ENCODE measurements around the gene MRPS23.

DNA sequence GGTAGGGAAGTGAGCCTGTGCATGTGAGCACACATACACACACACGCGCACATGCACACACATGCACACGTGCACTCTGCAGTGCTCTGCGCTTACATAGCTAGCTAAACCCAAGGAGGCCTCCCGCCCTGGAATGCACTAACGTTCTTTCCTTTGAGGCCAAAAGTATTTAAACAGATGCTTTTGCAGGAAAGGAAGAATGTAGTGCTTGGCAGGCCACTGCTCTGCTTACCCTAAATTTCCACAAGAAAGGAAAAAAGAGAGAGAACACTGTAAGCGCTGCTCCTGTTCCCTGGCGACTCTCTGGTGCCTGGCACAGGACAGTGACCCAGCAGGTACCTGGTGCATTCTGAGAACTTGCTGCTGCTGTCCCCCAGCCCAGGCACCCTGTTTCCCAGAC lies 31.3 kb upstream of the MRPS23 start:
- TF ChIP-seq POLR2AphosphoS5 (IDR thresholded peaks at IDR 0.05; ENCODE audit: low read depth, low read length) (no peak), SIN3A (IDR thresholded peaks at IDR 0.05; ENCODE audit: borderline replicate concordance, insufficient read depth, low read length) (no peak), TAF1 (IDR thresholded peaks at IDR 0.05; ENCODE audit: borderline replicate concordance, insufficient read depth, low read length) (no peak), FOXP2 (optimal IDR thresholded peaks at IDR 0.05; ENCODE audit: borderline replicate concordance, extremely low read depth, extremely low read length, insufficient read depth) (no peak)
- TF ChIP-seq, protein P1, sequence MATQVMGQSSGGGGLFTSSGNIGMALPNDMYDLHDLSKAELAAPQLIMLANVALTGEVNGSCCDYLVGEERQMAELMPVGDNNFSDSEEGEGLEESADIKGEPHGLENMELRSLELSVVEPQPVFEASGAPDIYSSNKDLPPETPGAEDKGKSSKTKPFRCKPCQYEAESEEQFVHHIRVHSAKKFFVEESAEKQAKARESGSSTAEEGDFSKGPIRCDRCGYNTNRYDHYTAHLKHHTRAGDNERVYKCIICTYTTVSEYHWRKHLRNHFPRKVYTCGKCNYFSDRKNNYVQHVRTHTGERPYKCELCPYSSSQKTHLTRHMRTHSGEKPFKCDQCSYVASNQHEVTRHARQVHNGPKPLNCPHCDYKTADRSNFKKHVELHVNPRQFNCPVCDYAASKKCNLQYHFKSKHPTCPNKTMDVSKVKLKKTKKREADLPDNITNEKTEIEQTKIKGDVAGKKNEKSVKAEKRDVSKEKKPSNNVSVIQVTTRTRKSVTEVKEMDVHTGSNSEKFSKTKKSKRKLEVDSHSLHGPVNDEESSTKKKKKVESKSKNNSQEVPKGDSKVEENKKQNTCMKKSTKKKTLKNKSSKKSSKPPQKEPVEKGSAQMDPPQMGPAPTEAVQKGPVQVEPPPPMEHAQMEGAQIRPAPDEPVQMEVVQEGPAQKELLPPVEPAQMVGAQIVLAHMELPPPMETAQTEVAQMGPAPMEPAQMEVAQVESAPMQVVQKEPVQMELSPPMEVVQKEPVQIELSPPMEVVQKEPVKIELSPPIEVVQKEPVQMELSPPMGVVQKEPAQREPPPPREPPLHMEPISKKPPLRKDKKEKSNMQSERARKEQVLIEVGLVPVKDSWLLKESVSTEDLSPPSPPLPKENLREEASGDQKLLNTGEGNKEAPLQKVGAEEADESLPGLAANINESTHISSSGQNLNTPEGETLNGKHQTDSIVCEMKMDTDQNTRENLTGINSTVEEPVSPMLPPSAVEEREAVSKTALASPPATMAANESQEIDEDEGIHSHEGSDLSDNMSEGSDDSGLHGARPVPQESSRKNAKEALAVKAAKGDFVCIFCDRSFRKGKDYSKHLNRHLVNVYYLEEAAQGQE (IDR thresholded peaks at IDR 0.05; ENCODE audit: insufficient read depth in 1 of 2, low read depth in 2 of 2, low read length in 2 of 2): no peak

All from PFSK-1 (cell line).